CD4-positive, alpha-beta memory T cell (primary cell): ENCODE data around the gene HOXD11. TPM values are rescaled to one million over a fixed set of nuclear protein-coding genes. Genes with fewer than 3 reads are reported as not detected.

Source experiments
- CTCF ChIA-PET: fragments of 350-600 bp; sonication (Branson Sonifier 250); formaldehyde crosslinking; loops from one replicate; lab custom pipeline; 2021; ENCODE audit warnings: inconsistent platforms; ENCODE audit not compliant: partially characterized antibody; lab: Charles Lee
- POLR2A ChIA-PET: fragments of 350-600 bp; sonication (Branson Sonifier 250); formaldehyde crosslinking; loops from one replicate; lab custom pipeline; 2021; ENCODE audit not compliant: partially characterized antibody; lab: Charles Lee
- DNase-seq, 5 donors: peaks; one replicate each; pipeline versions ENCODE4 v3.0.0 to v3.0.0-alpha.2; 2020 to 2022; ENCODE audit warnings: mixed read lengths in 1 of 5
- H3K27ac ChIP-seq: one replicate; pipeline ENCODE4 v1.7.0; 2013; ENCODE audit warnings: low read depth, low read length
- H3K27me3 ChIP-seq: 2 replicates; pipeline ENCODE4 v1.7.0; 2013; ENCODE audit warnings: mild to moderate bottlenecking, low read length, moderate library complexity; ENCODE audit not compliant: insufficient read depth
- H3K36me3 ChIP-seq: 2 replicates; pipeline ENCODE4 v1.7.0; 2013; ENCODE audit warnings: mild to moderate bottlenecking, low read length, moderate library complexity; ENCODE audit not compliant: insufficient read depth
- H3K4me1 ChIP-seq: 2 replicates; pipeline ENCODE4 v1.7.0; 2013; ENCODE audit warnings: mild to moderate bottlenecking, low read length, moderate library complexity; ENCODE audit not compliant: insufficient read depth
- H3K4me3 ChIP-seq, 2 donors: one replicate each; pipeline ENCODE4 v1.7.0; 2013; ENCODE audit warnings: low read length in 2 of 2, mild to moderate bottlenecking in 1 of 2
- H3K9me3 ChIP-seq, 2 donors: one replicate each; pipeline ENCODE4 v1.7.0; 2013; ENCODE audit warnings: low read length in 2 of 2, control low read depth in 1 of 2; ENCODE audit not compliant: control insufficient read depth in 1 of 2
- H3K27ac Mint-ChIP-seq, 7 donors: one replicate each; pipeline ENCODE4 v1.8.0; 2020 to 2021; ENCODE audit warnings: mixed read lengths in 7 of 7, mild to moderate bottlenecking in 6 of 7, inconsistent platforms in 3 of 7, moderate library complexity in 3 of 7
- H3K27me3 Mint-ChIP-seq, 2 donors: one replicate each; pipeline ENCODE4 v1.8.0; 2020 to 2021; ENCODE audit warnings: mixed read lengths in 2 of 2
- H3K36me3 Mint-ChIP-seq, 2 donors: one replicate each; pipeline ENCODE4 v1.8.0; 2020 to 2021; ENCODE audit warnings: mixed read lengths in 2 of 2, inconsistent platforms in 1 of 2, mild to moderate bottlenecking in 1 of 2
- H3K4me1 Mint-ChIP-seq, 4 donors: one replicate each; pipeline ENCODE4 v1.8.0; 2020 to 2021; ENCODE audit warnings: mixed read lengths in 4 of 4, mild to moderate bottlenecking in 1 of 4
- H3K4me3 Mint-ChIP-seq, 8 donors: one replicate each; pipeline ENCODE4 v1.8.0; 2020 to 2021; ENCODE audit warnings: mixed read lengths in 8 of 8, mild to moderate bottlenecking in 7 of 8, moderate library complexity in 6 of 8, inconsistent platforms in 3 of 8
- H3K9me3 Mint-ChIP-seq, 8 donors: one replicate each; pipeline ENCODE4 v1.8.0; 2020 to 2021; ENCODE audit warnings: mixed read lengths in 8 of 8, mild to moderate bottlenecking in 5 of 8, inconsistent platforms in 3 of 8, moderate library complexity in 1 of 8
- intact Hi-C: fragments of 100-400 bp; cut with micrococcal nuclease; formaldehyde crosslinking; loops from one replicate; pipeline ENCODE4 v1.15.1; 2023
- polyA plus RNA-seq, 2 donors: library from polyadenylated mRNA; unstranded; fragments of 300-500 nt; fragmentation: Illumina TruSeq; gene quantifications; one replicate each; pipeline ENCODE4 v1.2.3, GENCODE V29; 2021
- total RNA-seq, 2 experiments: library from RNA; stranded (reverse); gene quantifications; one replicate each; pipeline ENCODE4 v1.2.3, GENCODE V29; 2021

Gene HOXD11
- total and polyA plus RNA-seq, 4 experiments from 2014 or later: not detected

DNA sequence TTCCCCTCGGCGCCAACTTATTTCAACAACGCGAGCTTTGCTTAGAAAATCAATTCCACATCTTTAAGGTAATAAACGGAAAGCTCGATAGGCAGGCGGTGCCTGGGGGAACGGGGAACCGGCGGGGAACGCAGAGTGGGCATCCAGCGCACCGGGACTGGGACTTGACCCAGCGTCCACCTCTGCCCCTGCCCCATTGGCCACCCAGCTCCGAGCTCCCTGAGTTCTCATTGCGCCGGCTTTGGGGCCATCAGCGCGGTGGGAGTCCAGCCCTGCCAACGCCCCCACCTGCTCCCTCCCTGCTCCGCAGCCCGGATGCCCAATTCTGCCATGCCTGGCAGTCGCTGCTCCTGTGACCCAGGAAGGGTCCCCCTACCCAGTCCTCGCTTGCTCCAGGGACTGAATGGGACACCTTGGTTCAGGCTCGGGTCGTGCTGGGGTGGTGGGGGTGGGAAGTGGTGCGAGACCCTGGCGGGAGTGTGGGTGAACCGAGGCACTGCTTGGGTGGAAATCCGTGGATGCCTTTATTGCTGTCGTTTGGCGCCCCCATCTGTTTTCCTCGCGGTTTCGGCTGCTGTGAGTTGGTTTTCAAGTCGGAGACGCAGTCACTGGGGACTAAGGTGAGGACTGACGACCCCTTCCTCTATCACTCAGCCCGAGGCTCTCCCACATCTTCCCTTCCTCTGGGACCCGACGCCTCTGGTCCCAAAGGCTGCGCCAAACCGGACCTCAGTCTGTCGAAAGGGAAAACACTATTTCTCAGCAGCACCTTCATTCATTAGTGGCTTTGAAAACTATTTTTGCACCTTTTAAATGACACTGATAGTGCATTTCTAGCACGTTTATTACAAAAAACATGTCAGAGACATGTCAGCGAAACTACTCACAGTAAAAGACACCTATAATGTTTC, 21.0 kb upstream of the HOXD11 start:
- Histone ChIP-seq H3K27ac (no peak overlapping the region), H3K9me3 (no peaks in the 10 kb centered on the region), H3K4me1 (peaks cover 9% of the 10 kb centered on the region), H3K27me3 (peaks cover 96% of the 10 kb centered on the region), H3K4me3 (no peak overlapping the region), H3K36me3 (no peaks in the 10 kb centered on the region)
- ChIA-PET CTCF (interaction anchor here (1.0 to 1.6 kb wide), 2 partner anchors 11 to 396 kb away, joined by 3 to 7 read pairs; no protein-coding TSS in a partner anchor), POLR2A (interaction anchor here (1.1 to 1.2 kb wide), 2 partner anchors 10 to 24 kb away, joined by 3 read pairs; no protein-coding TSS in a partner anchor)
- peaks cover 1 to 49% (median 10%) of the 10 kb centered on the region in 4 donors for H3K4me1 Mint-ChIP-seq
- peaks cover 0 to 71% (median 52%) of the 10 kb centered on the region in 8 donors for H3K9me3 Mint-ChIP-seq
- H3K27me3 Mint-ChIP-seq: peaks cover 67 to 78% of the 10 kb centered on the region in 2 donors
- no peak for DNase-seq
- peak overlapping the region in 5 of 8 donors; percentile 5 to 36 (median 18) for H3K4me3 Mint-ChIP-seq
- H3K27ac Mint-ChIP-seq: peak overlapping the region in 6 of 7 donors; percentile 30 to 91 (median 58)
- H3K36me3 Mint-ChIP-seq: peaks cover 0 to 13% of the 10 kb centered on the region in 2 donors
- intact Hi-C loops: no loop called here

- peaks cover 9% of the 10 kb centered on the region for H3K4me1 ChIP-seq
- peaks cover 6 to 61% (median 16%) of the 10 kb centered on the region in 4 donors for H3K4me1 Mint-ChIP-seq
- H3K27me3 ChIP-seq: peaks cover 93% of the 10 kb centered on the region
- H3K27ac ChIP-seq: no peak overlapping the region
- H3K27me3 Mint-ChIP-seq: peaks cover 74 to 81% of the 10 kb centered on the region in 2 donors
- ChIA-PET CTCF (no interaction called here), POLR2A (no interaction called here)
- intact Hi-C loops: loop anchor here (1.0 to 2.0 kb wide), 2 partner anchors 9 to 397 kb away; no protein-coding TSS in a partner anchor
- peaks cover 7 to 9% of the 10 kb centered on the region in 2 donors for H3K36me3 Mint-ChIP-seq
- H3K4me3 ChIP-seq: no peak overlapping the region
- H3K9me3 ChIP-seq: no peaks in the 10 kb centered on the region
- H3K4me3 Mint-ChIP-seq: peak overlapping the region in 6 of 8 donors; percentile 44 to 79 (median 68)
- peak overlapping the region in 5 of 7 donors; percentile 29 to 91 (median 57) for H3K27ac Mint-ChIP-seq
- peaks cover 0 to 64% (median 50%) of the 10 kb centered on the region in 8 donors for H3K9me3 Mint-ChIP-seq
- no peak for DNase-seq
- no peaks in the 10 kb centered on the region for H3K36me3 ChIP-seq
These were observed 19.6 kb upstream of the HOXD11 start for GRCh38 chr2:176087330-176088047.

GRCh38 chr2:176088048-176088936, 18.8 kb upstream of the HOXD11 start:
- Mint-ChIP-seq H3K36me3 (peaks cover 7 to 9% of the 10 kb centered on the region in 2 donors), H3K4me1 (peaks cover 8 to 64% (median 18%) of the 10 kb centered on the region in 4 donors), H3K27ac (peak overlapping the region in 5 of 7 donors; percentile 17 to 91 (median 57)), H3K9me3 (peaks cover 0 to 60% (median 47%) of the 10 kb centered on the region in 8 donors), H3K27me3 (peaks cover 68 to 76% of the 10 kb centered on the region in 2 donors), H3K4me3 (peak overlapping the region; percentile 44 to 79 (median 67))
- intact Hi-C loops: loop anchor here (1.0 to 2.0 kb wide), 2 partner anchors 8 to 397 kb away; no protein-coding TSS in a partner anchor
- H3K9me3 ChIP-seq: no peaks in the 10 kb centered on the region
- H3K36me3 ChIP-seq: no peaks in the 10 kb centered on the region
- peaks cover 88% of the 10 kb centered on the region for H3K27me3 ChIP-seq
- DNase-seq: no peak
- ChIA-PET CTCF (interaction anchor here (1.4 to 1.8 kb wide), 2 partner anchors 9 to 398 kb away, joined by 5 to 6 read pairs; no protein-coding TSS in a partner anchor), POLR2A (interaction anchor here (0.7 kb wide), 1 partner anchor 11 kb away, joined by 3 read pairs; the partner anchor contains the start of gene HOXD12)
- peak overlapping the region in 1 of 2 donors; percentile 22 for H3K4me3 ChIP-seq
- peaks cover 11% of the 10 kb centered on the region for H3K4me1 ChIP-seq
- no peak overlapping the region for H3K27ac ChIP-seq

GRCh38 chr2:176088937-176089842, 17.9 kb upstream of the HOXD11 start:
- no peak overlapping the region for H3K27ac ChIP-seq
- POLR2A ChIA-PET: interaction anchor here (0.7 kb wide), 1 partner anchor 10 kb away, joined by 3 read pairs; the partner anchor contains the start of gene HOXD12
- H3K4me3 Mint-ChIP-seq: peak overlapping the region in 2 of 8 donors; percentile 4 to 13
- CTCF ChIA-PET: interaction anchor here (0.5 to 1.8 kb wide), 3 partner anchors 8 to 583 kb away, joined by 3 to 6 read pairs (median 5); no protein-coding TSS in a partner anchor
- H3K36me3 ChIP-seq: no peaks in the 10 kb centered on the region
- peak overlapping the region in 2 of 7 donors; percentile 46 to 57 for H3K27ac Mint-ChIP-seq
- DNase-seq: no peak
- H3K27me3 Mint-ChIP-seq: peaks cover 68 to 76% of the 10 kb centered on the region in 2 donors
- H3K4me1 Mint-ChIP-seq: peaks cover 8 to 67% (median 23%) of the 10 kb centered on the region in 4 donors
- peaks cover 88% of the 10 kb centered on the region for H3K27me3 ChIP-seq
- H3K36me3 Mint-ChIP-seq: peaks cover 7 to 9% of the 10 kb centered on the region in 2 donors
- H3K4me3 ChIP-seq: no peak overlapping the region
- H3K4me1 ChIP-seq: peaks cover 16% of the 10 kb centered on the region
- H3K9me3 ChIP-seq: no peaks in the 10 kb centered on the region
- H3K9me3 Mint-ChIP-seq: peaks cover 0 to 60% (median 43%) of the 10 kb centered on the region in 8 donors
- intact Hi-C loops: loop anchor here (1.0 to 2.0 kb wide), 2 partner anchors 7 to 398 kb away; no protein-coding TSS in a partner anchor

DNA sequence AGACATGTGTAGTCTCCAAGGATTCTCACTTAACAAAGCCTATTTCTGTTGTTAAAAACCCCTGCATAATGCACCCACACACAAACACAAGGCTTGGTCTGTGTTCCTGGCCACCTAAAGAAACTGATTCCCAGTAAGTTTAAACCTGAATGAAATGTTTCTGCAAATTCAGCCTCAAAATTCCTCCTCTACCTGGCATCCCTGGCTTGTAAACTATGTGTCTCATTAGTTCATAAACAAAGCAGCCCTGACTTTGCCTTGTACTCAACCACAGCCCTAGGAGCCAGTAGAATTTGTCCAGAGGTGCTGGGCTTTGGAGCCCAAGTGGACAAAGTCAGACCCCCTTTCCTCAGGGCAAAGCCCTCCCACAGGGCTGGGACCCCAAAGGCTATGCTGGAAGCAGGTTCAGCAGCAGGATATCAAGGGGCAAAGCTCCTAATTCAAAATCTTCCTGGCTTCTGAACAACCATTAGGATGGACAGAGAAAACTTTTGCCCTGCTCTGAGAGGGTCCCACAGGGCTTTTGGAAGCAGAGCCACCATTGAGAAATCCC, 17.2 kb upstream of the HOXD11 start:
- H3K27me3 ChIP-seq: peaks cover 89% of the 10 kb centered on the region
- H3K36me3 Mint-ChIP-seq: peaks cover 7 to 10% of the 10 kb centered on the region in 2 donors
- peaks cover 8 to 63% (median 23%) of the 10 kb centered on the region in 4 donors for H3K4me1 Mint-ChIP-seq
- H3K27ac ChIP-seq: no peak overlapping the region
- peaks cover 70 to 78% of the 10 kb centered on the region in 2 donors for H3K27me3 Mint-ChIP-seq
- H3K4me3 ChIP-seq: no peak overlapping the region
- no peak overlapping the region for H3K4me3 Mint-ChIP-seq
- no peaks in the 10 kb centered on the region for H3K9me3 ChIP-seq
- DNase-seq: no peak
- H3K36me3 ChIP-seq: no peaks in the 10 kb centered on the region
- intact Hi-C loops: loop anchor here (2.0 to 5.0 kb wide), 2 partner anchors 399 to 1753 kb away; no protein-coding TSS in a partner anchor
- ChIA-PET POLR2A (no interaction called here), CTCF (interaction anchor here (1.4 to 1.8 kb wide), 2 partner anchors 8 to 399 kb away, joined by 5 to 6 read pairs; no protein-coding TSS in a partner anchor)
- peak overlapping the region in 1 of 7 donors; percentile 57 for H3K27ac Mint-ChIP-seq
- peaks cover 0 to 60% (median 39%) of the 10 kb centered on the region in 8 donors for H3K9me3 Mint-ChIP-seq
- peaks cover 16% of the 10 kb centered on the region for H3K4me1 ChIP-seq
